ENCODE measurements around the gene XCR1. TPM values are rescaled to one million over a fixed set of nuclear protein-coding genes. Genes with fewer than 3 reads are reported as not detected.

XCR1 gene
- total and polyA plus RNA-seq, 2 donors (not counting 3 experiments of a cell fraction or from before 2014, with no cell fraction given) = not detected

- ChIA-PET POLR2A (interaction anchor here (0.5 kb wide), 1 partner anchor 423 kb away, joined by 3 read pairs; no protein-coding TSS in a partner anchor), CTCF (interaction anchor here (1.0 to 3.5 kb wide), 4 partner anchors 21 to 110 kb away, joined by 3 to 16 read pairs (median 4); no protein-coding TSS in a partner anchor)
- no peaks in the 10 kb centered on the region for H3K27me3 ChIP-seq (ENCODE audit: control insufficient read depth in 2 of 2, insufficient read depth in 2 of 2, low read length in 2 of 2)
- no peak overlapping the region for H3K27ac ChIP-seq (ENCODE audit: insufficient read depth, low read depth, low read length)
- no peaks in the 10 kb centered on the region for H4K20me1 ChIP-seq (replicated peaks; ENCODE audit: control insufficient read depth, extremely low read depth, insufficient read depth, low read length)
- no peak overlapping the region for H3K4me2 ChIP-seq (ENCODE audit: insufficient read depth, low read length)
- dilution Hi-C loops (cut with MboI; ENCODE audit: extremely low pct_ligation_motif_present, low sequenced_read_pairs) (no loop called here), intact Hi-C loops (cut with micrococcal nuclease) (no loop called here)
- H2AFZ ChIP-seq (ENCODE audit: low read depth, low read length) = no peak overlapping the region
- FAIRE-seq (no peak), DNase-seq (ENCODE audit: low read depth, low spot score) (no peak)
- TF ChIP-seq FOS (IDR thresholded peaks at IDR 0.05; ENCODE audit: borderline replicate concordance, insufficient read depth, low read length) (no peak), POLR2AphosphoS5 (IDR thresholded peaks at IDR 0.05; ENCODE audit: insufficient read depth, low read depth, low read length) (no peak), EZH2 (IDR thresholded peaks at IDR 0.05; ENCODE audit: borderline replicate concordance, low read depth, low read length, severe bottlenecking) (no peak), CTCF (IDR thresholded peaks at IDR 0.05; ENCODE audit: extremely low read depth in 1 of 2, insufficient read depth in 1 of 2, low read depth in 1 of 2, low read length in 2 of 2) (no peak), GATA2 (IDR thresholded peaks at IDR 0.05; ENCODE audit: insufficient read depth, insufficient read length, low read depth, low read length) (no peak), JUN (IDR thresholded peaks at IDR 0.05; ENCODE audit: borderline replicate concordance, insufficient read depth, insufficient read length, low read depth) (no peak), MYC (IDR thresholded peaks at IDR 0.05; ENCODE audit: low read depth, low read length) (no peak), POLR2A (IDR thresholded peaks at IDR 0.05; ENCODE audit: low read depth, low read length) (no peak)
- TF ChIP-seq, protein P1, sequence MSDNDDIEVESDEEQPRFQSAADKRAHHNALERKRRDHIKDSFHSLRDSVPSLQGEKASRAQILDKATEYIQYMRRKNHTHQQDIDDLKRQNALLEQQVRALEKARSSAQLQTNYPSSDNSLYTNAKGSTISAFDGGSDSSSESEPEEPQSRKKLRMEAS (IDR thresholded peaks at IDR 0.05; ENCODE audit: insufficient read depth, insufficient read length) = no peak
- no peaks in the 10 kb centered on the region for H3K9me3 ChIP-seq (replicated peaks; ENCODE audit: control insufficient read depth, insufficient read depth, low read length)
- peaks cover 6 to 50% of the 10 kb centered on the region in 2 experiments for H3K36me3 ChIP-seq (ENCODE audit: control insufficient read depth in 2 of 2, extremely low read depth in 1 of 2, insufficient read depth in 2 of 2, low read length in 2 of 2)
- no peak overlapping the region for H3K4me3 ChIP-seq (replicated peaks in 1 of 3; ENCODE audit: insufficient read depth in 1 of 3, low read depth in 1 of 3, low read length in 3 of 3)
- H3K9ac ChIP-seq (replicated peaks; ENCODE audit: extremely low read depth, insufficient read depth, low read length) = no peak overlapping the region
- BruUV-seq (replicated peaks) = no TSS peak
- H3K4me1 ChIP-seq (ENCODE audit: control insufficient read depth, extremely low read depth, insufficient read depth, low read length) = no peaks in the 10 kb centered on the region
- no peaks in the 10 kb centered on the region for H3K9me1 ChIP-seq (replicated peaks; ENCODE audit: control insufficient read depth, extremely low read depth, insufficient read depth, low read length)
- no peaks in the 10 kb centered on the region for H3K79me2 ChIP-seq (ENCODE audit: control insufficient read depth, insufficient read depth, low read length)
Measured at GRCh38 chr3:45968706-45969105, 58.6 kb downstream of the XCR1 start.
